Nephron (organoid): ENCODE data around the gene NCOA3.

Experiments
- H3K27ac Mint-ChIP-seq, 3 experiments: 2 replicates each; pipeline ENCODE4 v1.8.0; 2020; ENCODE audit warnings: mixed read lengths in 3 of 3, mild to moderate bottlenecking in 2 of 3, moderate library complexity in 1 of 3
- H3K27me3 Mint-ChIP-seq: 2 replicates; pipeline ENCODE4 v1.8.0; 2021; ENCODE audit warnings: low read depth, mild to moderate bottlenecking, moderate library complexity, mixed read lengths
- H3K36me3 Mint-ChIP-seq: 2 replicates; pipeline ENCODE4 v1.8.0; 2020; ENCODE audit warnings: low read depth, mixed read lengths
- H3K4me1 Mint-ChIP-seq: 2 replicates; pipeline ENCODE4 v1.8.0; 2020; ENCODE audit warnings: mixed read lengths
- H3K4me3 Mint-ChIP-seq, 3 experiments: 2 replicates each; pipeline ENCODE4 v1.8.0; 2020; ENCODE audit warnings: mild to moderate bottlenecking in 3 of 3, mixed read lengths in 3 of 3, moderate library complexity in 2 of 3
- H3K9me3 Mint-ChIP-seq: 2 replicates; pipeline ENCODE4 v1.8.0; 2020; ENCODE audit warnings: mixed read lengths
- CTCF ChIP-seq, 3 experiments: fragments of 200-600 bp; sonication (generic); IDR thresholded peaks; one replicate each; pipeline ENCODE4 v1.5.0; 2021; ENCODE audit warnings: antibody characterized with exemption in 3 of 3; ENCODE audit not compliant: unreplicated experiment in 3 of 3

Gene NCOA3

GRCh38 chr20:47610945-47611250 is 109.2 kb downstream of the NCOA3 start:
- no peaks in the 10 kb centered on the region for H3K27me3 Mint-ChIP-seq
- peaks cover 10% of the 10 kb centered on the region for H3K4me1 Mint-ChIP-seq
- H3K27ac Mint-ChIP-seq: peak overlapping the region in 1 of 3 experiments; percentile 19
- no peak for TF ChIP-seq CTCF (IDR thresholded peaks at IDR 0.05; ENCODE audit: unreplicated experiment in 3 of 3)
- peaks cover 4% of the 10 kb centered on the region for H3K36me3 Mint-ChIP-seq
- H3K9me3 Mint-ChIP-seq: no peaks in the 10 kb centered on the region
- no peak overlapping the region for H3K4me3 Mint-ChIP-seq

GRCh38 chr20:47611785-47612184 is 110.1 kb downstream of the NCOA3 start:
- Mint-ChIP-seq H3K9me3 (no peaks in the 10 kb centered on the region), H3K27ac (no peak overlapping the region), H3K27me3 (no peaks in the 10 kb centered on the region), H3K4me1 (peaks cover 10% of the 10 kb centered on the region), H3K36me3 (no peaks in the 10 kb centered on the region), H3K4me3 (no peak overlapping the region)
- no peak for TF ChIP-seq CTCF (IDR thresholded peaks at IDR 0.05; ENCODE audit: unreplicated experiment in 3 of 3)

GRCh38 chr20:47612670-47613069 is 111.0 kb downstream of the NCOA3 start:
- H3K27me3 Mint-ChIP-seq: no peaks in the 10 kb centered on the region
- H3K4me3 Mint-ChIP-seq: no peak overlapping the region
- peaks cover 10% of the 10 kb centered on the region for H3K4me1 Mint-ChIP-seq
- no peak overlapping the region for H3K27ac Mint-ChIP-seq
- H3K9me3 Mint-ChIP-seq: no peaks in the 10 kb centered on the region
- TF ChIP-seq CTCF (IDR thresholded peaks at IDR 0.05; ENCODE audit: unreplicated experiment in 3 of 3): no peak
- no peaks in the 10 kb centered on the region for H3K36me3 Mint-ChIP-seq

GRCh38 chr20:47614703-47615309 is 113.1 kb downstream of the NCOA3 start:
- peaks cover 10% of the 10 kb centered on the region for H3K4me1 Mint-ChIP-seq
- no peaks in the 10 kb centered on the region for H3K27me3 Mint-ChIP-seq
- no peaks in the 10 kb centered on the region for H3K9me3 Mint-ChIP-seq
- TF ChIP-seq CTCF (IDR thresholded peaks at IDR 0.05; ENCODE audit: unreplicated experiment in 3 of 3): no peak
- H3K4me3 Mint-ChIP-seq: no peak overlapping the region
- H3K27ac Mint-ChIP-seq: no peak overlapping the region
- no peaks in the 10 kb centered on the region for H3K36me3 Mint-ChIP-seq

- peaks cover 9% of the 10 kb centered on the region for H3K36me3 Mint-ChIP-seq
- H3K4me3 Mint-ChIP-seq: no peak overlapping the region
- no peaks in the 10 kb centered on the region for H3K4me1 Mint-ChIP-seq
- no peaks in the 10 kb centered on the region for H3K9me3 Mint-ChIP-seq
- no peak for TF ChIP-seq CTCF (IDR thresholded peaks at IDR 0.05; ENCODE audit: unreplicated experiment in 3 of 3)
- H3K27ac Mint-ChIP-seq: no peak overlapping the region
- no peaks in the 10 kb centered on the region for H3K27me3 Mint-ChIP-seq
Measured at GRCh38 chr20:47618479-47618878, 116.8 kb downstream of the NCOA3 start.
